Measurements from ENCODE around the gene DNAAF5.

The DNAAF5 gene

GRCh38 chr7:707296-708000 lies 19.1 kb upstream of the DNAAF5 start:
- no peak for DNase-seq

DNA sequence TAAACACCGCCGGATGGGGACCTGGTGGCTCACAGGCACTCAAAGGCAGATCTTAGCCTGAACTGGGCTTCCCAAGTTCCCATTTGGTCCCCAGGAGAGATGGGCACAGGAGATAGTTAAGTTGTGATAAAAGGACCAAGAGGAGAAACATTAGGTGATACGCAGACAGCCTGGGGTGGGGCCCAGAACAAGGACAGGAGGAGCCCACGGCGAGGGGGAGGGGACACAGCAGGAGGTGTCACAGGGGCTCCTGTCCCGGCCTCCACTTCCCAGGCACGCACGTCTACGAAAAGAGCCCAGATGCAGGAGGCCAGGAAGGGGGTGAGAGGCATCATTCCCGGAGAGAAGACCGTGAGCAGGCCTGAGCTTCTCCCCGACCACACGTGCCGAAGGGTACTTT lies 16.3 kb upstream of the DNAAF5 start:
- no peak for DNase-seq

DNA sequence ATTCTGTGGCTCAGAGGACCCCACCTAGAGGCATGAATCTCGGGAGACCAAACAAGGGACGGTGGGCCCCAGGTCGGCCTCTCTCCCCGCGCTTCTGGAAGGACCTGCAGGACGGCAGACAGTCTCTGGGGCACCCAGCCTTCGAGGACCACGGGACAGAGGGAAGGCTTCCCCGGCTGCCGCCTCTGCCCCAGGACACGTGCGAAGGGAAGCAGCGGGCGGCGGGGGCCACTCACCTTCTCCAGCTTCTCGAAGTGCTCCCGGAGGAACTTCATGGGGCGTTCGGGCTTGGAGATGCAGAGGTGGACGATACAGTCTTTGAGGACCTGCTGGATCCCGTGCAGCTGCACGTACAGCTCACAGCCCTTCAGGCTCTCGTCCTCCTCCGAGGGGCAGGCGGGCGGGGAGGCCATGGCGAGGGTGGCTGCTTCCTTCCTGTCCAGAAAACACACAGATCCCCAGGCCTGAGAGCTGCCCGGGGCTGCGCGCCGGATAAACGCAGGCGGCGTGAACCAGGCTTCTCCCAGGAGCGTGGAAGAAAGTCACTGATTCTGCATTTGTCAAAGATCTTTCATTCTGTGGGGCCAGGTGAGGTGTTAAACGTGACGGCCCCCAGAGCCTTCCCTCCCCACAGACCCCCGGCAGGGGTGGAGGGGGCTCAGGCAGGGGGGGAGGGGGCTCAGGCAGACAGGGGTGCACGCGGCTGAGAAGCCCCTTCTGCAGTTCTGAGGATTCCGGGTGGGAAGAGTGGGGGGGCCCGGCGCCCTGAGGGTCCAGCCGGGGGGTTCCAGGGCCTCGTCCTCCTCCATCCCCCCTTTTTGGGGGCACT lies 15.2 kb upstream of the DNAAF5 start:
- no peak for DNase-seq

DNA sequence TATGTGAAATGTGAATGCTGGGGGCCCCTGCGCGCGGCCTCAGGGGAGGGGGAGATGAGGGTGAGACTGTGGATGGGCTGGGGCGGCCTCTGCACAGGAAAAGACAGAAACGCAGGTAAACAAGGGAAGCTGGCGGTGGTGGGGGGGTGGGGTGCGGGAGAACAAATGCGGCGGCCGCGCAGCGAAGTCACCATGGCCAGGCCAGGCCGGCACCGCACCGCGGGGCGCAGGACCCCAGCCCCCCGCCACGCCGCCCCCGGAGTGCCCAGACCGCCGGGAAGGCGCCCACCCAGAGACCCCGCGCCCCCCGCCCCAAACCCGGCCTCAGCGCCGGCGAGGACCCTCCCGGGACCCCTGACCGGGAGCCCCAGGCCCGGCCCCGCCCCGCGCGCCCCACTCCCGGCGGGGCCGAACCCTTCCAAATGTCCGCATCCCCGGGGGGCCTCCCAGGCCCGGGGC lies 14.5 kb upstream of the DNAAF5 start:
- no peak for DNase-seq

- DNase-seq, result no peak
Observed at GRCh38 chr7:712381-713138, 13.9 kb upstream of the DNAAF5 start.

DNA sequence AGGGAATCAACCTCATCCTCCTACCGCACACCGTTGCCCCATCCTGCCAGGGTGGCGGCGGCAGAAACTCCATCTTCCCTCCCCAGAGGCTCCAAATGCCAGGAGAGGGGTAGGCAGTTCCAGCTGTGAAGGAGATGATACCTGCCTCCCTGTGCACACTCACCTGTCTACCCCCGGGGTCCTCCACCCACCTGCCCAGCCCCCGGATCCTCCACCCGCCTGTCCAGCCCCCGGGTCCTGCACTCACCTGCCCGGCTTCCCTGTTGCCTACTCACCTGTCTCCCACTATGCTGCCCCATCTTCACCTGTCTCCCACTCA lies 13.4 kb upstream of the DNAAF5 start:
- no peak for DNase-seq

DNA sequence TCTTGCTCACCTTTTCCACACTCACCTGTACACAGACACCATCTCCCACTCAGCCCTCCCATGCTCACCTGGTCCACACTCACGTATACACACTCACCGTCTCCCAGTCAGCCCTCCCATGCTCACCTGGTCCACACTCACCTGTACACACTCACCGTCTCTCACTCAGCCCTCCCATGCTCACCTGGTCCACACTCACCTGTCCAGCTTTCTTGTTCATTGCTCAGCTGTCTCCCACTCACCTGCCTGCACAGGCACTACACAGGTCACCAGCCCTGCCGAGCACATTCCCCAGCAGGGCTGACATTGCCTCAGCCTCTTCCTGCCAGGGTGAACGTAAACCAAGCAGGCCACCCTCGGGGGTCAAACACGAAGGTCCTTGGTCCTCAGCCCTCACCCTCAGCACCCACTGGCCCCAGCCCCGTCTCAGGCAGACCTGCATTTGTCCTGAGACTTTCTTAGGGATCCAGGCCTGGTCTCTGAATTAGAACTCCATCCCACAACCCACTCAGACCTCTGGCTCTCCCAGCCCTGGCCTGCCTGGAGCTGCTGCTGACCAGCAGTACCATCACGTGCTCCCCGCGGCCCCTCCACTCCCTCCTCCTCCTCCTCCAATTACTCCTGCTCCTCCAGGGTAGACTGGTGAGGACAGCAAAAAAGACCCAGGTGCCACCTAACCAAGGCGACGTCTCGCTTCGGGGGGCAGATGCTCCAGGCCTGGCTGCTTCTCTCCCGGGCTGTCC lies 12.8 kb upstream of the DNAAF5 start:
- DNase-seq, result no peak

- no peak for DNase-seq
Observed at GRCh38 chr7:714251-714671, 12.2 kb upstream of the DNAAF5 start.

DNA sequence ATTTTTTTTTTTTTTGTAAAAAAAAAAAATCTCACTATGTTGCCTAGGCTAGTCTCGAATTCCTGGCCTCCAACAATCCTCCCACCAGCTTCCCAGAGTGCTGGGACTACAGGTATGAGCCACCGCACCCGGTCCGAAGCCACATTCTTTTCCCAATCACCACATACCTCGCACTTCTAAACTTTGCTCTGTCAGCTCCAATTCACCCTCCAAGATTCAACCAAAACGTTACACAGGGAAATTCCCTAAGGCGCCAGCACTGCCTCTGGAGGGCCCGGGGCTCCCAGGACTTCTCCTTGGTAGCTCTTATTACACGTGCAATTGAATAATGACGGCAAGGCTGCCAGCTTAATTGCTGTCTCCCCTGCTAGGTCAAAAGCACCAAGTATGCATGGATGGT lies 10.3 kb upstream of the DNAAF5 start:
- DNase-seq, result no peak

DNA sequence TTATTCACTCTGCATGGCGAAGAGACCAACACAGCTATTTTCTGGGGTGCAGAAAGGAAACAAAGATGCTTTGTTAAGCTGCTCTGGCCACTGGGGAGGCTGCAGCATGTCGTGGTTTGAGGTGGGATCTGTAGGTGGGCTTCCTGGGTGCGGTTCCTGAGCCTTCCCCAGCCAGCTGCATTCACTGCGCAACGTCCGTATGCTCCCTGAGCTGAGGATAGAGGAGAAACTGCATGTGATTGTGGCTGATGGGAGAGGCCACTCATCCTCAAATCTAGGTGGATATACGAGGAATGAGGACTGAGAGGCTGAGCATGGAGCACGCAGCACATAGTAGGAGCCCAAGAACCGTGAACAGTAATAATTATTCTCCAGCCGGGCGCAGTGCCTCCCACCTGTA lies 9.9 kb upstream of the DNAAF5 start:
- no peak for DNase-seq

- DNase-seq, result no peak
Observed at GRCh38 chr7:721619-722248, 4.8 kb upstream of the DNAAF5 start.

- no peak for DNase-seq
Observed at GRCh38 chr7:723541-723940, 3.0 kb upstream of the DNAAF5 start.

DNA sequence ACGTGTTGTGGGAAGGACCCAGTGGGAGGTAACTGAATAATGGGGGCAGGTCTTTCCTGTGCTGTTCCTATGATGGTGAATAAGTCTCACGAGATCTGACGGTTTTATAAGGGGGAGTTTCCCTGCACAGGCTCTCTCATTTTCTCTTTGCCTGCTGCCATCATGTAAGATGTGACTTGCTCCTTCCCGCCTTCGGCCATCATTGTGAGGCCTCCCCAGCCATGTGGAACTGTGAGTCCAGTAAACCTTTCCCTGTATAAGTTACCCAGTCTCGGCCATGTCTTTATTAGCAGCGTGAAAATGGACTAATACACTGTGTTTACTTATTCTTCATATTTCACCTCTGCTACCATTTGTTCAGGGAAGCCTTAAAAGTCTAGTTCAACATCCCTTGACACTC lies 2.2 kb upstream of the DNAAF5 start:
- no peak for DNase-seq

GRCh38 chr7:725223-726005 lies 1.1 kb upstream of the DNAAF5 start:
- no peak for DNase-seq

- no peak for DNase-seq
Observed at GRCh38 chr7:726854-727103, 280 bp downstream of the DNAAF5 start.

DNA sequence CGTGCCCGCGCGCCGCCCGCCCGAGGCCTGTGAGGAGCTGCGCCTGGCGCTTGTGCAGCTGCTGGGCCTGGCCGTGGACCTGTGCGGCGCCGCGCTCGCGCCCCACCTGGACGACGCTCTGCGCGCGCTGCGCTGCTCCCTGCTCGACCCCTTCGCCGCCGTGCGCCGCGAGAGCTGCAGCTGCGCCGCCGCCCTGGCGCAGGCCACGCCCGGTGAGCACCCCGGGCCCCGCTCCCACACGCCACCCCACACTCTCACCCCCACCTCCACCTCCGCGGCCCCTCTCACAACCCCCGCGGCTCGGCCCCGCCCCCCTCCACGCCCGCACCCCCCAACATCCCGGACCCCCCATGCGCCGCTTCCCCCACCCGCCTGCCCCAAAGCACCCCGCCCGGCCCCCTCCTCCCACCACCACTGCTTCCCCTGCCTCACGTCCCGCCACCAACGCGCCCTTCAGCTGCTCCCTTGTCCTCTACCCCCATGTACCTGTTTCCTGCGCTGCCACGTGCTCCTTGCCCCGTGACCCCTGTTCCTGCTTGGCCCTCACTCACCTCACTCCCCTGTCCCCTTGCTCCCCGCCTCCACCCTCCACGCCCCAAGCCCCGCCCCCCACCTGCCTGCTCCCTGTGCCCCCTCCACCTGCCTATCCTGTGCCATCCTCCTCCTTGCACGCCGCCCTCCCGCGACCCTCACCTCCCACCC lies 756 bp downstream of the DNAAF5 start, which contains the start of gene PRKAR1B:
PRKAR1B (minus strand) TSS at position 178 of the 702 bp plus-strand sequence. CDS start 15,776 bp downstream, outside the sequence.
- DNase-seq, result no peak

DNA sequence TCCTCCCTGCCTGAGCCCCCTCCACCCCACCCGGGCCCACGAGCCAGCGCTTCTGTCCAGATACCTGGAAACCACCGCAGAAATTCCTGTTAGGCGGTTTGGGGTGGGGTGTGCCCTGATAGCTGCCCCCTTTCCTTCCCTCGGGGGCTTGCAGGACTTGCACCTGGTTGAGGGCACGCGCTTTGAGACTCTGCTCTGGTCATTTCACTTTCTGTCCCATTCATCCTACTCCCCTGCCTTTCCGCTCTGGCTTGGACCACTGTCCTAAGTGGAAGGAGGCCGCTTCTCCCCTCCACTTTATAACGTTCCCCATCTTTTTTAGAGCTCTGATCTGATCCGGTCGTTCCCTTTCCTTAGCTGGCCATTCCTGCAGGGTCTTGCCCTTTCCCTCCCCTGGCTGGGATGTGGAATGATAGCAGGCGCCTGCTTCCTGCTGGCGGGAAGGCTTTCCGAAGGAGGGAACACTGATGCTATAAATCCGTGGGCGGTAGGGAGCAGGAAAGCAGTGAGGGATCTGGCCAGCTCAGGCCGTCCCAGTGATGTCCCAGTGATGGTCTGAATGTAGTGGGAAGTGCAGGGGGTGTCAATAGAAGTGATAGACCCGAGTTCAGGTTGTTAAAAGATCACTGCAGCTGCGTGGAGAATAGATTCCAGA lies 1.4 kb downstream of the DNAAF5 start:
- DNase-seq, result no peak

- no peak for DNase-seq
Observed at GRCh38 chr7:728602-729001, 2.1 kb downstream of the DNAAF5 start.

- no peak for DNase-seq
Observed at GRCh38 chr7:729140-730000, 2.9 kb downstream of the DNAAF5 start.
